SK-N-SH (cell line): ENCODE measurements around the gene ARID1A. TPM values are rescaled to one million over a fixed set of nuclear protein-coding genes. Genes with fewer than 3 reads are reported as not detected.

Experiments
- CTCF ChIA-PET: fragments of 300-600, 350-600 bp; formaldehyde crosslinking; extraction: SDS; loops from one replicate; lab custom pipeline; 2021; lab: Yijun Ruan, JAX
- POLR2A ChIA-PET: fragments of 350-600 bp; sonication (Branson Sonifier 250); formaldehyde crosslinking; extraction: SDS; loops from one replicate; lab custom pipeline; 2020; ENCODE audit warnings: antibody characterized with exemption, inconsistent platforms; lab: Yijun Ruan, JAX
- DNase-seq: peaks from one replicate; pipeline ENCODE4 v3.0.0; 2012
- H2AFZ ChIP-seq: fragments of 200-600 bp; sonication (generic); 2 replicates; pipeline ENCODE4 v1.8.1; 2016; ENCODE audit warnings: antibody characterized with exemption, mild to moderate bottlenecking, low read depth
- H3F3A ChIP-seq: fragments of 200-600 bp; sonication (generic); replicated peaks from 2 replicates; pipeline ENCODE3; 2016; ENCODE audit warnings: antibody characterized with exemption, mild to moderate bottlenecking; ENCODE audit not compliant: insufficient read depth
- H3K27ac ChIP-seq, 2 experiments: fragments of 200-500 bp in 1 of 2; fragments of 200-600 bp in 1 of 2; sonication (Bioruptor generic) in 1 of 2; sonication (generic), shearing (Covaris generic) in 1 of 2; 2 replicates each; pipeline versions ENCODE4 v1.5.1 to v1.6.1; 2014 to 2016; ENCODE audit warnings: low read depth in 2 of 2, inconsistent platforms in 1 of 2, low read length in 1 of 2, mild to moderate bottlenecking in 1 of 2, mixed read lengths in 1 of 2
- H3K27me3 ChIP-seq: fragments of 200-600 bp; sonication (generic), shearing (Covaris generic); 2 replicates; pipeline ENCODE4 v1.6.1; 2016; ENCODE audit warnings: mixed run types; ENCODE audit not compliant: insufficient read depth
- H3K36me3 ChIP-seq, 2 experiments: fragments of 200-500 bp in 1 of 2; fragments of 200-600 bp in 1 of 2; sonication (Bioruptor generic) in 1 of 2; sonication (generic) in 1 of 2; replicated peaks in 1 of 2; 2 replicates each; pipeline versions ENCODE3 to v1.5.1; 2014 to 2016; ENCODE audit warnings: low read length in 1 of 2, mild to moderate bottlenecking in 1 of 2; ENCODE audit not compliant: insufficient read depth in 2 of 2, control insufficient read depth in 1 of 2
- H3K4me1 ChIP-seq, 2 experiments: fragments of 200-500 bp in 1 of 2; fragments of 200-600 bp in 1 of 2; sonication (Bioruptor generic) in 1 of 2; sonication (generic), shearing (Covaris generic) in 1 of 2; 2 replicates each; pipeline versions ENCODE4 v1.5.1 to v1.6.1; 2014 to 2016; ENCODE audit warnings: low read depth in 1 of 2, low read length in 1 of 2, mixed run types in 1 of 2; ENCODE audit not compliant: insufficient read depth in 2 of 2, control insufficient read depth in 1 of 2
- H3K4me2 ChIP-seq: fragments of 200-600 bp; sonication (generic), shearing (Covaris generic); 2 replicates; pipeline ENCODE4 v1.6.1; 2017; ENCODE audit warnings: mixed run types
- H3K4me3 ChIP-seq, 2 experiments: fragments of 200-500 bp in 1 of 2; fragments of 200-600 bp in 1 of 2; sonication (Bioruptor generic) in 1 of 2; sonication (generic), shearing (Covaris generic) in 1 of 2; 2 replicates each; pipeline versions ENCODE4 v1.5.1 to v1.8.1; 2014 to 2016; ENCODE audit warnings: low read depth in 2 of 2, inconsistent platforms in 1 of 2, low read length in 1 of 2, mild to moderate bottlenecking in 1 of 2, mixed read lengths in 1 of 2, moderate library complexity in 1 of 2
- H3K79me2 ChIP-seq: fragments of 200-600 bp; sonication (generic); 2 replicates; pipeline ENCODE4 v1.8.1; 2017; ENCODE audit warnings: mild to moderate bottlenecking; ENCODE audit not compliant: insufficient read depth
- H3K9ac ChIP-seq: fragments of 200-600 bp; sonication (generic); 2 replicates; pipeline ENCODE4 v1.6.1; 2017; ENCODE audit warnings: mixed run types
- H3K9me2 ChIP-seq: fragments of 200-600 bp; sonication (generic); 2 replicates; pipeline ENCODE4 v1.6.1; 2017; ENCODE audit warnings: mixed run types
- H3K9me3 ChIP-seq: fragments of 200-600 bp; sonication (generic); 2 replicates; pipeline ENCODE4 v1.6.1; 2017; ENCODE audit warnings: mixed run types, mild to moderate bottlenecking, moderate library complexity
- H4K20me1 ChIP-seq: fragments of 200-600 bp; sonication (generic); 2 replicates; pipeline ENCODE4 v1.6.1; 2017; ENCODE audit warnings: mild to moderate bottlenecking, mixed run types; ENCODE audit not compliant: insufficient read depth
- CHD2 ChIP-seq: fragments of 150-350 bp; IDR thresholded peaks from 2 replicates; pipeline ENCODE4 v1.6.1; 2018; ENCODE audit warnings: low read length; ENCODE audit not compliant: partially characterized antibody
- FOSL2 ChIP-seq: IDR thresholded peaks from 2 replicates; pipeline ENCODE4 v1.4.0; 2012; ENCODE audit warnings: low read depth, mild to moderate bottlenecking, moderate library complexity, borderline replicate concordance
- FOXJ3 ChIP-seq: sonication (generic); formaldehyde crosslinking; IDR thresholded peaks from 2 replicates; pipeline ENCODE4 v1.5.1; 2020; ENCODE audit warnings: mild to moderate bottlenecking, missing genetic modification reagents
- FOXM1 ChIP-seq: IDR thresholded peaks from 2 replicates; pipeline ENCODE4 v1.4.0; 2012; ENCODE audit warnings: low read depth, mild to moderate bottlenecking
- GABPA ChIP-seq: IDR thresholded peaks from 2 replicates; pipeline ENCODE4 v1.4.0; 2012; ENCODE audit warnings: low read depth, mild to moderate bottlenecking
- JUND ChIP-seq: IDR thresholded peaks from 2 replicates; pipeline ENCODE4 v1.4.0; 2012
- MEF2A ChIP-seq: IDR thresholded peaks from 2 replicates; pipeline ENCODE4 v1.4.0; 2012; ENCODE audit warnings: low read depth, borderline replicate concordance
- NFIC ChIP-seq: IDR thresholded peaks from 2 replicates; pipeline ENCODE4 v1.4.0; 2012; ENCODE audit warnings: borderline replicate concordance
- PBX3 ChIP-seq: IDR thresholded peaks from 2 replicates; pipeline ENCODE4; 2012
- POLR2AphosphoS5 ChIP-seq: IDR thresholded peaks from 2 replicates; pipeline ENCODE4 v1.6.1; 2012; ENCODE audit warnings: low read depth, low read length
- RAD21 ChIP-seq: IDR thresholded peaks from 2 replicates; pipeline ENCODE4 v1.6.1; 2012; ENCODE audit warnings: mild to moderate bottlenecking, low read length
- RCOR1 ChIP-seq: fragments of 150-350 bp; IDR thresholded peaks from 2 replicates; pipeline ENCODE4 v1.6.1; 2017; ENCODE audit warnings: antibody characterized with exemption, low read length
- REST ChIP-seq: IDR thresholded peaks from 2 replicates; pipeline ENCODE4 v1.6.1; 2012; ENCODE audit warnings: mild to moderate bottlenecking, low read depth, low read length, moderate library complexity
- YY1 ChIP-seq: IDR thresholded peaks from 2 replicates; pipeline ENCODE4 v1.4.0; 2012; ENCODE audit warnings: low read depth, mild to moderate bottlenecking
- WGBS: methylation state at CpG from one replicate; pipeline ENCODE4 v1.1.6; 2017; ENCODE audit warnings: low lambda C conversion rate; 5-methylcytosine and 5-hydroxymethylcytosine counted together
- polyA plus RNA-seq, 3 experiments: library from polyadenylated mRNA; depleted of rRNA; stranded (reverse); fragments of >200 nt; gene quantifications; 2 replicates each; pipeline ENCODE4 v1.2.3, GENCODE V29; 2012
- TF ChIP-seq, protein P1 (sequence below): fragments of 200-600 bp; sonication (generic); IDR thresholded peaks from 2 replicates; pipeline ENCODE4 v1.6.1; 2017; ENCODE audit warnings: antibody characterized with exemption, mild to moderate bottlenecking, moderate library complexity
- TF ChIP-seq, protein P2 (sequence below): fragments of 150-350 bp; IDR thresholded peaks from 2 replicates; pipeline ENCODE4 v1.6.1; 2017; ENCODE audit warnings: antibody characterized with exemption, low read length, low read depth, borderline replicate concordance
- TF ChIP-seq, protein P3 (sequence below): fragments of 150-350 bp; IDR thresholded peaks from 2 replicates; pipeline ENCODE4 v1.6.1; 2016; ENCODE audit warnings: mild to moderate bottlenecking, low read depth, low read length

Gene ARID1A
- polyA plus RNA-seq, 1 of the 3 experiments (the other 2 are of a cell fraction) = 26.5 TPM

GRCh38 chr1:26826261-26827105, 130.7 kb downstream of the ARID1A start, which contains the start of gene ZDHHC18:
TSS of gene ZDHHC18 (plus strand) at chr1:26826688. CDS start at chr1:26826805, 117 bp downstream.
- Histone ChIP-seq H3K4me1 (peaks cover 6 to 21% of the 10 kb centered on the region in 2 experiments; a peak in 2 of 4 replicates), H3K27me3 (no peaks in the 10 kb centered on the region), H3K4me2 (peak within 1 kb of the TSS; percentile 95), H3K9ac (peak within 1 kb of the TSS; percentile 68), H2AFZ (peak within 1 kb of the TSS; percentile 99), H3K9me3 (no peaks in the 10 kb centered on the region), H4K20me1 (no peaks in the 10 kb centered on the region), H3K4me3 (peak within 1 kb of the TSS; percentile 60 to 69), H3K36me3 (no peaks in the 10 kb centered on the region), H3K79me2 (peaks cover 42% of the 10 kb centered on the region), H3F3A (no peaks in the 10 kb centered on the region), H3K9me2 (no peaks in the 10 kb centered on the region), H3K27ac (peak within 1 kb of the TSS in 1 of 2 experiments; percentile 71; a peak in 2 of 4 replicates)
- WGBS = 7% methylated on average over 17 of the region's 107 CpGs
- ChIA-PET CTCF (interaction anchor here (0.6 to 1.2 kb wide), 6 partner anchors 16 to 74 kb away, joined by 3 to 4 read pairs (median 3); partner anchors contain the start of gene GPATCH3), POLR2A (no interaction called here)
- peak; percentile 98 for DNase-seq
- peak; percentile 74; the same call in 1 of the 2 replicates for TF ChIP-seq NFIC
- no peak for TF ChIP-seq MEF2A
- no peak for TF ChIP-seq FOSL2
- TF ChIP-seq POLR2AphosphoS5 = 0 out of 2 replicates have a peak, but pooled peaks have one; percentile 14
- TF ChIP-seq FOXJ3 = no peak
- TF ChIP-seq, protein P1, sequence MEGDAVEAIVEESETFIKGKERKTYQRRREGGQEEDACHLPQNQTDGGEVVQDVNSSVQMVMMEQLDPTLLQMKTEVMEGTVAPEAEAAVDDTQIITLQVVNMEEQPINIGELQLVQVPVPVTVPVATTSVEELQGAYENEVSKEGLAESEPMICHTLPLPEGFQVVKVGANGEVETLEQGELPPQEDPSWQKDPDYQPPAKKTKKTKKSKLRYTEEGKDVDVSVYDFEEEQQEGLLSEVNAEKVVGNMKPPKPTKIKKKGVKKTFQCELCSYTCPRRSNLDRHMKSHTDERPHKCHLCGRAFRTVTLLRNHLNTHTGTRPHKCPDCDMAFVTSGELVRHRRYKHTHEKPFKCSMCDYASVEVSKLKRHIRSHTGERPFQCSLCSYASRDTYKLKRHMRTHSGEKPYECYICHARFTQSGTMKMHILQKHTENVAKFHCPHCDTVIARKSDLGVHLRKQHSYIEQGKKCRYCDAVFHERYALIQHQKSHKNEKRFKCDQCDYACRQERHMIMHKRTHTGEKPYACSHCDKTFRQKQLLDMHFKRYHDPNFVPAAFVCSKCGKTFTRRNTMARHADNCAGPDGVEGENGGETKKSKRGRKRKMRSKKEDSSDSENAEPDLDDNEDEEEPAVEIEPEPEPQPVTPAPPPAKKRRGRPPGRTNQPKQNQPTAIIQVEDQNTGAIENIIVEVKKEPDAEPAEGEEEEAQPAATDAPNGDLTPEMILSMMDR = peak; percentile 46
- TF ChIP-seq RCOR1 = no peak
- TF ChIP-seq JUND = no peak
- peak; percentile 25 for TF ChIP-seq CHD2
- TF ChIP-seq, protein P2, sequence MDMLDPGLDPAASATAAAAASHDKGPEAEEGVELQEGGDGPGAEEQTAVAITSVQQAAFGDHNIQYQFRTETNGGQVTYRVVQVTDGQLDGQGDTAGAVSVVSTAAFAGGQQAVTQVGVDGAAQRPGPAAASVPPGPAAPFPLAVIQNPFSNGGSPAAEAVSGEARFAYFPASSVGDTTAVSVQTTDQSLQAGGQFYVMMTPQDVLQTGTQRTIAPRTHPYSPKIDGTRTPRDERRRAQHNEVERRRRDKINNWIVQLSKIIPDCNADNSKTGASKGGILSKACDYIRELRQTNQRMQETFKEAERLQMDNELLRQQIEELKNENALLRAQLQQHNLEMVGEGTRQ = no peak

DNA sequence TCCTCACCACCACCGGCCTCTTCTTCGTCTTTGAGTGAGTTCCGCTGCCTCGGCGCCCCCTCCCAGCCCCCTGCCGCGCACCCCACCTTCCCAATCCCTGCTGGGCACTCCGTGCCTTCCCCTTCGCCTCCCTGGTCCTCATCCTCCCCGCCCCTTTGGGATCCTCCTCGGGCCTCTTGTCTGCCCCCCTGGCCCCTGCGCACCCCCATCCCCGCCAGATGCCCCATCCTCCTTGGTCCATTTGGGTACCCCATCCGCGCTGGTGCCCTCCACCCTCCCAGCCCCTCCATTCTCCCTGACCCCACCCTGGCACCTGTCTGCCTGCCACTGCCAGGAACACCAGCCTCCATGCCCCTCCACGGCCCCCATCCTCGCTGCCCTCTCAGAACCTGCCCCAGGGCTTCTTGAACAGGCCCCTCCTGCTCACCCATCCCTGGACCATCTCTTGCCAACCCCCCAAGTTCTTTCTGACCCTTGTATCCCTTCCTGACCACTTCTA, 131.3 kb downstream of the ARID1A start:
- DNase-seq = no peak
- no peaks in the 10 kb centered on the region for H3K36me3 ChIP-seq
- no peaks in the 10 kb centered on the region for H3K9me3 ChIP-seq
- H3K27ac ChIP-seq = no peak overlapping the region; a peak in 1 of 4 replicates
- ChIA-PET POLR2A (no interaction called here), CTCF (interaction anchor here (1.8 to 2.2 kb wide), 2 partner anchors 17 to 52 kb away, joined by 5 to 7 read pairs; no protein-coding TSS in a partner anchor)
- H3K79me2 ChIP-seq = peaks cover 42% of the 10 kb centered on the region
- H4K20me1 ChIP-seq = no peaks in the 10 kb centered on the region
- H3K4me1 ChIP-seq = peaks cover 6 to 21% of the 10 kb centered on the region in 2 experiments; a peak in 2 of 4 replicates
- H3K4me2 ChIP-seq = peak overlapping the region; percentile 95
- no peaks in the 10 kb centered on the region for H3F3A ChIP-seq
- H3K27me3 ChIP-seq = no peaks in the 10 kb centered on the region
- no peaks in the 10 kb centered on the region for H3K9me2 ChIP-seq
- WGBS = 4% methylated on average over 14 of the region's 17 CpGs
- H3K4me3 ChIP-seq = peak overlapping the region; percentile 60 to 69
- no peak overlapping the region for H2AFZ ChIP-seq
- peak overlapping the region; percentile 68 for H3K9ac ChIP-seq
- TF ChIP-seq, protein P3, sequence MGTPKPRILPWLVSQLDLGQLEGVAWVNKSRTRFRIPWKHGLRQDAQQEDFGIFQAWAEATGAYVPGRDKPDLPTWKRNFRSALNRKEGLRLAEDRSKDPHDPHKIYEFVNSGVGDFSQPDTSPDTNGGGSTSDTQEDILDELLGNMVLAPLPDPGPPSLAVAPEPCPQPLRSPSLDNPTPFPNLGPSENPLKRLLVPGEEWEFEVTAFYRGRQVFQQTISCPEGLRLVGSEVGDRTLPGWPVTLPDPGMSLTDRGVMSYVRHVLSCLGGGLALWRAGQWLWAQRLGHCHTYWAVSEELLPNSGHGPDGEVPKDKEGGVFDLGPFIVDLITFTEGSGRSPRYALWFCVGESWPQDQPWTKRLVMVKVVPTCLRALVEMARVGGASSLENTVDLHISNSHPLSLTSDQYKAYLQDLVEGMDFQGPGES = no peak
- no peak for TF ChIP-seq FOXJ3
- no peak for TF ChIP-seq PBX3
- TF ChIP-seq YY1 = no peak
- no peak for TF ChIP-seq GABPA
- no peak for TF ChIP-seq FOXM1
- no peak for TF ChIP-seq RAD21
- TF ChIP-seq RCOR1 = no peak
- TF ChIP-seq REST = no peak
